Subcutaneous adipose tissue (tissue), 4 donors: ENCODE results near the gene ZNF688. TPM values are rescaled to one million over a fixed set of nuclear protein-coding genes. Genes with fewer than 3 reads are reported as not detected.

Experiments used
- total RNA-seq, 4 donors: library from RNA; depleted of rRNA; stranded (reverse); fragments of >200 nt; gene quantifications; one replicate each; pipeline ENCODE4 v1.1.0, GENCODE V29; 2016
- TF ChIP-seq, protein P1 (sequence below): fragments of 450-650 bp; IDR thresholded peaks from one replicate; pipeline ENCODE4 v1.5.1; 2016; ENCODE audit warnings: low read depth, mild to moderate bottlenecking, control low read depth, antibody characterized with exemption, moderate library complexity

The ZNF688 gene
- total RNA-seq, 4 donors from 2014 or later, result 15.1 to 24.7 (median 17.0) TPM

DNA sequence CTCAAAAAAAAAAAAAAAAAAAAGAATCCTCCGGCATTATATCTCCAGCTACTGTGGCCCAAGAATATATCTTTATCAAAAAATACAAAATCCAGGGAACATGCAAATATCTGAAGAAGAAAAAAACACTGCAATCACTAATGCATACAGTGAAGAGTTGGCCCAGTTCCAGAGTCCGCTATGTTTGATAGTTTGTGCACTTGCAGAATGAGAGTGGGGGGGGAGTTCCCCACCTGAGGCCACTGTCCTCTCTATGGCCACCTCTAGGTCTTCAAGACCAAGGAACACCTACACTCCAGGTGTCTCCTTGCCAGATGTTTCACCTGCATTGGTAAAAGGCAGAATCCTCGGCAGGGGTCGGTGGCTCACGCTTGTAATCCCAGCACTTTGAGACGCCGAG is 9.9 kb upstream of the ZNF688 start:
- TF ChIP-seq, protein P1, sequence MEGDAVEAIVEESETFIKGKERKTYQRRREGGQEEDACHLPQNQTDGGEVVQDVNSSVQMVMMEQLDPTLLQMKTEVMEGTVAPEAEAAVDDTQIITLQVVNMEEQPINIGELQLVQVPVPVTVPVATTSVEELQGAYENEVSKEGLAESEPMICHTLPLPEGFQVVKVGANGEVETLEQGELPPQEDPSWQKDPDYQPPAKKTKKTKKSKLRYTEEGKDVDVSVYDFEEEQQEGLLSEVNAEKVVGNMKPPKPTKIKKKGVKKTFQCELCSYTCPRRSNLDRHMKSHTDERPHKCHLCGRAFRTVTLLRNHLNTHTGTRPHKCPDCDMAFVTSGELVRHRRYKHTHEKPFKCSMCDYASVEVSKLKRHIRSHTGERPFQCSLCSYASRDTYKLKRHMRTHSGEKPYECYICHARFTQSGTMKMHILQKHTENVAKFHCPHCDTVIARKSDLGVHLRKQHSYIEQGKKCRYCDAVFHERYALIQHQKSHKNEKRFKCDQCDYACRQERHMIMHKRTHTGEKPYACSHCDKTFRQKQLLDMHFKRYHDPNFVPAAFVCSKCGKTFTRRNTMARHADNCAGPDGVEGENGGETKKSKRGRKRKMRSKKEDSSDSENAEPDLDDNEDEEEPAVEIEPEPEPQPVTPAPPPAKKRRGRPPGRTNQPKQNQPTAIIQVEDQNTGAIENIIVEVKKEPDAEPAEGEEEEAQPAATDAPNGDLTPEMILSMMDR, result no peak

DNA sequence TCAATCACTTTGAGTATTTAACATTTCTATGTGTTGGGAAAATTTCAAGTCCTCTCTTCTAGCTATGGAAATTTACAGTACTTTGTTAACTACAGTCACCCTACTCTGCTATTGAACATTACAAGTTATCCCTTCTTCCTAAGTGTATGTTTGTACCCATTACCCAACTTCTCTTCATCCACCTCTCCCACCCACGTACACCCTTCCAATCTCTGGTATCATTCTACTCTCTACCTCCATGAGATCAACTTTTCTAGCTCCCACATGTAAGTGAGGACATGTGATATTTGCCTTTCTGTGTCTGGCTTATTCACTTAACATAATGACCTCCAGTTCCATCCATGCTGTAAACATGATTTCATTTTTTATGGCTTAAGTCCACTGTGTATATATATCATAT is 3.2 kb upstream of the ZNF688 start:
- TF ChIP-seq, protein P1, result no peak

DNA sequence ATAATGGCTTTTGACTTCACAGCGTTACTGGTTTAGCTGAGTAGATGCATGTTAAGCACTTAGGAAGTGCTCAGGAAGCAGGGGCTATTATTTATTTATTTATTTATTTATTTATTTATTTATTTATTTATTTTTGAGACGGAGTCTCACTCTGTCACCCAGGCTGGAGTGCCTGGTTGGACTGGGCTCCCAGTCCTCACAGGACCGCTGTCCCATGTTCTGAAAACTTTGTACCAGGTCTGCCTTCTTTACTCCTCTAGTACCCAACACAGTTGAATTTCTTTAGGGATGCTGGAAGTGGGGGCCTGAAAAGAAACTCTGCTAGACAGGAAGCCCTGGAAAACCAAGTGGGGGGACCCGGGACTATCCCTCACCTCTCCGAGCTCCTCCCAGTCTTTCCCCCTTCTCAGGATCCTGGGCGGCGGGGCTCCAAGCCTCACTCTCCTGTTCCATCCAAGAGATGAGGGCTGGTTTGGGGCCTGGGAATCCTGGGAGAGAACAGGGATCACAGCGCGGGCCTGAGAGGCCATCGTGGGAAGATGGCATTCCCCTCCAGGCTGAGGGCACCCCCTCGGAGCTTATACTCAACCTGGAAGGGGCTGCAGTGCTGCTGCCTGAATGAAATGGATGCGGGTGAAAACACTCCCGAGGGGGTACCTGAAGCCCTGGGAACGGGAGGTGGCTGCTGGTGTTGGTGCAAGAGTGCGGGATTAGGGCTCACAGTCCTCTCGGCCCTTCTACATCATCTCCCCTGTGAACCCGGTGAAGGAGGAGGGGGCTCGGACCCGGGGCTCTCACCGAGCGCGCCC is 674 bp downstream of the ZNF688 start:
- TF ChIP-seq, protein P1, result no peak

DNA sequence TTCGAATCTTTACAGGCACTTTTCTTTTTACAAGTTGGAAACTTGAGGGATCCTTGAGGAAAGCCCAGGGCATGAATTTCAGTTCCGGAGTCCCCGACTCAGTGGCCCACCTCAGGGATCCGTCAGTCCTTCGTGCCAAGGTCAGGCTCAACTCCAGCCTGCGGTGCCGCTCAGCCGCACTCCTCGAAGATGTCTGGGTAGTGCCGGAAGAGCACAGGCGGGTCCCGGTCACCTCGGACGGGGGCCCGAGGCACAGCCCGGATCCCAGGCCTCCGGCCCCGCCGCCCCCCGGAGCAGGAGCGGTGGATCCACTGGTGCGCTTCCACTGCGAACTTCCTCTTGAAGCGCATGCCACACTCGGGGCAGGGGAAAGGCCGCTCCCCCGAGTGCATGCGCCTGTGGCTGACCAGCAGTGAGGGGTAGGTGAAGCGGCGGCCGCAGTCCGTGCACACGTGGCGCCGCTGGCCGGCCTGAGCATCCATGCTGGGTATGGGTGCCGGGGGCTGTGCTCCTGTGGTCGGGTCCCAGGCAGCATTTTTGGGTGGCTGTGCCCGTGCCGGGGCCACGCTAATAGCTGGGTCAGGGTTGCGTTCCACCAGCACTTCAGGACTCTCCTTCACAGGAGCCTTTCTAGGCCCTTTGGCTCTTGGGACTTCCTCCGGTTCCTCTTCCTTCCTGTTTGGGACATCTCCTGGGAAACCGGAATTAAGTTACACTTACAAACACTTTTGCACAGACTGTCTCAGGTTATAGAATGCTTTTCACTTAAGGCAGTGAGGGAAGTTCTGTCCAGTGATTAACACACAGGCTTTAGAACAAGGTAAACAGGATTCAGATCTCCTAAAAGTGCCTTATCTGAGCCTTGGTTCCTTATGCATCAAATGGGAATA is 1.5 kb downstream of the ZNF688 start:
- TF ChIP-seq, protein P1, result no peak

DNA sequence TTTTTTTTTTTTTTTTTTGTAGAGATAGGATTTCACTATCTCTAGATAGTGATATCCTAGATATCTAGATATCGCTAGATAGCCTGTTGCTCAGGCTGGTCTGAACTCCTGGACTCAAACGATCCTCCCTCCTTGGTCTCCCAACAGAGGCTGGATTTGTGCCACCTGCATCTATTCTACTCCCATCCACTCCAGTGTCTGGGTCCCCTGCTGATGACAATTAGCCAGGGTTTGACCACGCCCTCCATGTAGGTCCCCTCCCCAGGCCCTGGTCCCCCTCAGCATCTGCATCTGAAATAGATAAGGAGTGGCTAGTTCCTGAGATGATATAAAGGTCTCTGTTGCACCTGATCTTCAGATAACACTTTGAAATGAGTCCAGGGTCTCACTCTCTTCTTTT is 2.2 kb downstream of the ZNF688 start:
- TF ChIP-seq, protein P1, result no peak

DNA sequence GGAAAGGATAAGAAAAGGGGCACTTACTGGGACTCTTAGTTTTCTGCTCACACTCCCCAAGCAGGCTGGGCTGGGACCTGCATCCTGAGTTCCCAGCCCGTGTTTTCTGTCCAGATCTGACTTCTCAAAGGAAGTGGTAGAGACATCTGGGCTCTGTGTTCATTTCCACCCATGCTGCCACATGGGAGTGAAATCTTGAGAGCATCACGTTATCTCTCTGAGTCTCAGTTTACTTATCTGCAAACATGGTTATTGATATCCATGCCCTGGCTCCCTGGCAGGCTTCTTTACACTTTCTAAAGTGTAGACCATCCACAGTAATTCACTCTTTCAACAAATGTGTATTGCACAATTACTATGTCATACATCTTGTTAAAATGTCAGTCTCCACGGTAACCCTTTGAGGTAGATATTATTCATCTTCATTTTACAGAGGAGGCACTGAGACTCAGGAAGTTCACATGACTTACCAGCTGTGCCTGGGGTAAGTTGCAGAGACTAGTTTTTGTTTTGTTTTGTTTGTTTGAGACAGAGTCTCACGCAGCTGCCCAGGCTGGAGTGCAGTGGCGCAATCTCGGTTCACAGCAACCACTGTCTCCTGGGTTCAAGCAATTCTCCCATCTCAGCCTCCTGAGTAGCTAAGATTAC is 3.4 kb downstream of the ZNF688 start:
- TF ChIP-seq, protein P1, result no peak
